ENCODE data around the gene TMEM42.
"Not testable (repeated sequence)": the region's sequence is repeated elsewhere in the genome, so short reads cannot be mapped to it uniquely, and the experiment has no call there.

TMEM42 gene

DNA sequence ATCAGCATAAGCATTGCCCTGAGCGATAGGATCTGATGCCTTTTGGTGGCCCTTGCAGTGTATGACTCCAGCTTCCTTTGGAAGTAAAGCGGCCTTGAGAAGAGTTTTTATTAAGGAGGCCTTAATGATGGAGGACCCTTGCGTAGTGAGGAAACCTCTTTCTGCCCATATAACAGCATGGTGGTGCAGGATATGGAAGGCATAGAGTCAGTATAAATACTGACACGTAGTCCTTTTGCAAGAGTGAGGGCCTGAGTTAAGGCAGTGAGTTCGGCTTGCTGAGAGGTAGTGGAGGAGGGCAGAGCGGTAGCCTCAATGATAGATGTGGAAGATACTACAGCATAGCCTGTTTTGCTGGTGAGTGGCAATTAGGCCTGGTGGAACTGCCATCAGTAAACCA lies 5.0 kb upstream of the TMEM42 start:
- peaks cover 28% of the 10 kb centered on the region for H3K36me3 Mint-ChIP-seq (ENCODE audit: low read depth)
- H3K9me3 Mint-ChIP-seq; H3K4me1 Mint-ChIP-seq (ENCODE audit: low read depth); H3K4me3 Mint-ChIP-seq; H3K27ac Mint-ChIP-seq; DNase-seq; H3K27me3 Mint-ChIP-seq: not testable (repeated sequence)

DNA sequence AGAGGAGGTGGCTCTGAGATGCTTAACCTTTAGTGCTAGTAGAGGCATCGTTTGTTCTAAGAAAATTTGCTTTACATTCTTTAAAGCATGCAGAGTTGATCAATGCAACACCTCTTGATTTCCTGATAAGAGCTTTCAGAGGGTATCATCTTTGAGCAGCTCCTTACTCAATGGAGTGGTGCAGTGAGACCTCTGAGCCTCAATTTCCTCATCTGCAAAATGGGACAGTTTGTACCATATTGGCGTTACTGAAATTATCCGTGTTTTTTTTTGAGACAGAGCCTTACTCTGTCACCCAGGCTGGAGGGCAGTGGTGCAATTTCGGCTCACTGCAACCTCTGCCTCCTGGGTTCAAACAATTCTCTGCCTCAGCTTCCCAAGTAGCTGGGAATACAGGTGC lies 1.6 kb upstream of the TMEM42 start:
- no peak for DNase-seq
- Mint-ChIP-seq H3K27me3 (no peaks in the 10 kb centered on the region), H3K36me3 (ENCODE audit: low read depth) (peaks cover 21% of the 10 kb centered on the region), H3K27ac (no peak overlapping the region), H3K4me3 (no peak overlapping the region), H3K9me3 (no peaks in the 10 kb centered on the region), H3K4me1 (ENCODE audit: low read depth) (peaks cover 32% of the 10 kb centered on the region)

DNA sequence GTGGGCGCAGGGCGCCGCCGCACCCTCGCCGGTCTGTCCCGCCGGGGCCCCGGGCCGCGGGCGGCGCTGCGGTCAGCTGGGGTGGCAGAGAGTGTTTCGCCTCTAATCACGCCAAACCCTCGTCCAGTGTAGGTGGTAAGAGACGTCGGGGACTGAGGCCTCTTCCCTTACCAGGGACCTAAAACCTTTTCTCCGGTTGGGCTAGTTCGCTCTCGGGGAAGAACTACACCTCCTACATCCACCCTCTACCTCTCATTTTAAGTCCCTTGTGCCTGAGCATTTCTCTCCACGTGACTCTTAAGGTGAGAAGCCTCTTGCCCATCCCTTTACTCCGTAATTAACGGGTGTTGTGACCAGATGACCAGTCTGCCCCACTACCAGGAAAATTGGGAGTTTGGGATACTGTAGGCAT lies 520 bp downstream of the TMEM42 start:
- Mint-ChIP-seq H3K4me1 (ENCODE audit: low read depth) (peaks cover 50% of the 10 kb centered on the region), H3K27ac (peak overlapping the region; percentile 85), H3K4me3 (peak overlapping the region; percentile 82), H3K9me3 (no peaks in the 10 kb centered on the region), H3K27me3 (no peaks in the 10 kb centered on the region), H3K36me3 (ENCODE audit: low read depth) (peaks cover 39% of the 10 kb centered on the region)
- no peak for DNase-seq

DNA sequence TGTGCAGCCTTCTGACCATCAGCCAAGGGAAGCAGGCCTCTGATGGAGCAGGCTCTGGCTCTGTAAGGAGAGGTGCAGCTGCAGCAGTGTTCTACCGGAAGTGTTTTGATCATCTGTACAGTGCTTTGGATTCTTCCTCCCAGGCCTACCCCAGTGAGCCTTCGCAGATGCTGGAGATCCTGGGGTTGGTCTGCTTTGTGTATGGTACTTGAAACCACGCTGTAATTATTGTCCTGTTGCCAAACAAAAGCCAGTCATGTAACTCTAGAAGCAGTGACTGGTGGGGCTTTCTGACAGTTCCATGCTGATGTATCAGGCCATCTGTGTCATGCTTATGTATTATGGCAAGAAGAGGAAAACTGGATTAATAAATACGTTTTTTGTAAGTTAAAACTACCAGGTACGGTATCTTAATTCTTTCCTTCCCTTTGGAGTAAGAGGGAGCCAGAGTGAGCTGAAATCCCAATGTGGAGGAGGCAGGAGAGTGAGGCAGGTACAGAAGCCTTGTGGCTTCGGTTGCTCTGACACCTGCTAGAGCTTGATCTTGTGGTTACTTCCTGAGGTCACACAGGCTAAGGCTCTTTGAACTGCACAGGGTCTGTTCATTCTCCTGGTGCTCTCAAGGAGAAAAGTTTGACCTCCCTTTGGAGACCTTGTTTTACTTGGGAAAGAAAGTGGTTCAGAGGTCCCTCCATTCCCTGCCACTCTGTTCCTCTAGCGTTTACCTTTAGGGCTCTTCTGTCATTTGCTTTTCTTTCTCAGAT lies 3.7 kb downstream of the TMEM42 start:
- H3K36me3 Mint-ChIP-seq (ENCODE audit: low read depth): peaks cover 44% of the 10 kb centered on the region
- no peak overlapping the region for H3K4me3 Mint-ChIP-seq
- H3K4me1 Mint-ChIP-seq (ENCODE audit: low read depth): peaks cover 50% of the 10 kb centered on the region
- no peaks in the 10 kb centered on the region for H3K27me3 Mint-ChIP-seq
- no peaks in the 10 kb centered on the region for H3K9me3 Mint-ChIP-seq
- H3K27ac Mint-ChIP-seq: peak overlapping the region; percentile 82
- DNase-seq: no peak

DNA sequence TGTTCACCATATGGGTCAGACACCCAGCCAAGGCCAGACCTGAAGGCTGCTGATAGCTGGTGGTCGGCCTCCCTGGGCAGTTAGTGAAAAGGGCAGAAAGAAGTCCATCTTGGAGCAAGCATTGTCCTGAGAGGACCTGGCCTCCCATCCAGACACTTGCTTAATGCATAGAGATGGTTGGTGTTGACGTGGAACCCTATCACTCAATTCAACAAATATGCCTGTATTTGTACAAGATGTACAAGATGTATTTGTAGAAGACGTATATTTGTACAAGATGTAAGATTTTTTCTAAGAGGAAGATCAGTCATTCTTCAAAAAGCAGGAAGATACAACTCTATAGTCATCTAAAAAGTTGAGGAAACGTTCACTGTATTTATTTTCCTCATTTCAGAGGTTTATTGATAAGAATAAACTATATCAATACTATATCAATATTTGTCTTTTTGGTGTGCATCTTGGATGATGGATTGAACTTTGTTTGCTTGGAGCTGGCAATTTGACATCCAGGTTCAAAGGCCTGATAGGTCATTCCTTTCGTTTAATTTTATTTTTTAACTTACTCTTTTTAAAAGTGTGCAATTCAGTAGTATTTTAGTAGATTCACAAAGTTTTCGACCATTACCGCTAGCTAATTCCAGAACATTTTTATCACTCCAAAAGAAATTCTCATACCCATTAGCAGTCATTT lies 5.9 kb downstream of the TMEM42 start:
- Mint-ChIP-seq H3K27me3 (no peaks in the 10 kb centered on the region), H3K9me3 (no peaks in the 10 kb centered on the region), H3K36me3 (ENCODE audit: low read depth) (peaks cover 39% of the 10 kb centered on the region), H3K4me3 (no peak overlapping the region), H3K27ac (peak overlapping the region; percentile 47), H3K4me1 (ENCODE audit: low read depth) (peaks cover 42% of the 10 kb centered on the region)
- no peak for DNase-seq

DNA sequence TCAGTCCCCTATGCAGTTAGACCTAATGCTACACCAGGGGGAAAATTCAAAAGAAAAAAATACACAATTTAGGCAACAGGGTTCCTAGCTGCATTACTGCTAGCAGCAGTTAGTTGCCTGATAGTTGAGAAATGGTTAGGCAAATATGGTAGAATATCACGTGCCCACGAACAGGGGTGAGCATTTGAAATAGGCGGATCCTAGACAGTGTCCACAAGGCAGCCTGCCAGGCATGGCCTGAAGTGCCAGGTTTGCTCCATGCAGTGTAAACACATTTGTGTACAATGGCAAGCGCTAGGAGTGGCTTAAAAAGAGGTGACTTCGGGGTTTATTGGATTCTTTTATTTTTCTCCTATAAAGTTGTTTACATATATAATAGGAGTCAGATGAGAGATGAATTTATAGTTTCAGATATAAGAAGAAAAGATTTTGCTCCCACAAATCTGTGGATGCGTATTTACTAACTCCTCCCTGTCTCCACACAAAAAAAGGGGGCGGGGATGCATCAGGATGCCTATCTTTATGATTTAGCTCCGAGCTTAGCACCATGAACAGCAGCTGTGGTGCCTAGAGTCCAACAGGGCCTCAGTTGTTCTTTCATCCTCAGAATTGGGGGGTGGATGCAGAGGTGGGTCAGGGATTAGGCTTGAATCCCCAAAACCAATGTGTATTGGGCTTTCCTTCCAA lies 8.8 kb downstream of the TMEM42 start:
- H3K27ac Mint-ChIP-seq: no peak overlapping the region
- DNase-seq: no peak
- H3K4me3 Mint-ChIP-seq: no peak overlapping the region
- no peaks in the 10 kb centered on the region for H3K9me3 Mint-ChIP-seq
- no peaks in the 10 kb centered on the region for H3K27me3 Mint-ChIP-seq
- H3K36me3 Mint-ChIP-seq (ENCODE audit: low read depth): peaks cover 20% of the 10 kb centered on the region
- H3K4me1 Mint-ChIP-seq (ENCODE audit: low read depth): peaks cover 15% of the 10 kb centered on the region

DNA sequence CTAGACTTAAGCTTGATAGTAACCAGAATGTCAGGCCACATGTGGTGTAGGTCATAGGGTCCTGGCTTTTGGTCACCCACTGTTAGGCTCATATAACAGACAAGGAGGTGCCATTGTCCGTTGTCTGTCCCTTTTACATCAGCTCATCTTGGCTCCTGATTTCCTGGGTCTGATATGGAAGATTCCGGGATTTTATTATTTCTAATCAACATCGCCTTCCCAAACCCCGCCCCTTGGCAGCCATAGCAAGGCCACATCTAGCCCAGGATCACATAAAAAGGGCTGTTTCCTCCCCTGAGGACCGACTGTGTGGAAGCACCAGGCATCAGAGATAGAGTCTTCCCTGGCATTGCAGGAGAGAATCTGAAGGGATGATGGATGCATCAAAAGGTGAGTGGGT lies 12.6 kb downstream of the TMEM42 start, which contains the start of gene TGM4:
TSS of gene TGM4 (plus strand) at position 301 of the 400 bp plus-strand sequence. CDS start at position 372, 71 bp downstream.
- H3K4me3 Mint-ChIP-seq: no peak within 1 kb of the TSS
- DNase-seq: no peak
- H3K36me3 Mint-ChIP-seq (ENCODE audit: low read depth): no peaks in the 10 kb centered on the region
- H3K27me3 Mint-ChIP-seq: peaks cover 3% of the 10 kb centered on the region
- H3K9me3 Mint-ChIP-seq: no peaks in the 10 kb centered on the region
- H3K4me1 Mint-ChIP-seq (ENCODE audit: low read depth): no peaks in the 10 kb centered on the region
- no peak within 1 kb of the TSS for H3K27ac Mint-ChIP-seq

DNA sequence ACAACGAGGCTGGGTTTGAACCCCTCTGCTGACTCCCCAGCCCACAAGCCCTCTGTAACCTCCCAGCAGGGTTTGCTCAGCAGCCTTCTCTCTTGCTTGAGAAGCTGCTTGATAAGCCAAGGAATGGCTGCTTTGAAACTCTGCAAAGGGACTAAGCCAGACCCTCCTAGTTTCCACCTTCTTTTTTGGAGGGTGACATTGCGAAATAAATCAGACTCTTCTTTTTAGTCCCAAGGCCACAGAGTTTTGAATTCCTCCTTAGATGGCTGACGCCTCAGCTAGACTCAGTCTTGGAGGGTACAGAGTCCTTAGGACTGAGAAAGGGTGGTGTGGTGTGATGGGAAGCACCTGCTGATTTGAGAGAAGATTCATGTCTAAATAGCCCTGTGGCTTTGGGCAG lies 13.9 kb downstream of the TMEM42 start:
- H3K27me3 Mint-ChIP-seq: peaks cover 3% of the 10 kb centered on the region
- H3K9me3 Mint-ChIP-seq: no peaks in the 10 kb centered on the region

DNA sequence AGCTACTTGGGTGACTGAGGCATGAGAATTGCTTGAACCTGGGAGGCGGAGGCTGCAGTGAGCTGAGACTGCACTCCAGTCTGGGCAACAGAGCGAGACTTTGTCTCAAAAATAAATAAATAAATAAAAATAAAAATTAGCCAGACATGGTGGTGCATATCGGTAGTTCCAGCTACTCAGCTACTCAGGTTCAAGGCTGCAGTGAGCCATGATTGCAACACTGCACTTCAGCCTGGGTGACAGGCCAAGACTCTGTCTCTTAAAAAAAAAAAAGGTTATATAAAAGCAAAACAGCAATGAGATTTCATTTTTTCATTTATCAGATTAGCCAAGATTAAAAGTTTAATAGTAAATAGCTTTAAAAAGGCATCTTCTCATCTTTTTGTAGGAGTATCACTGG lies 15.6 kb downstream of the TMEM42 start:
- H3K9me3 Mint-ChIP-seq: no peaks in the 10 kb centered on the region
- no peak overlapping the region for H3K4me3 Mint-ChIP-seq
- no peak overlapping the region for H3K27ac Mint-ChIP-seq
- H3K27me3 Mint-ChIP-seq: peaks cover 4% of the 10 kb centered on the region
- H3K36me3 Mint-ChIP-seq (ENCODE audit: low read depth): no peaks in the 10 kb centered on the region
- H3K4me1 Mint-ChIP-seq (ENCODE audit: low read depth): no peaks in the 10 kb centered on the region
- no peak for DNase-seq

More for the DNA sequence above, 13.9 kb downstream of the TMEM42 start:
- Mint-ChIP-seq H3K4me1 (ENCODE audit: low read depth) (no peaks in the 10 kb centered on the region), H3K4me3 (no peak overlapping the region), H3K36me3 (ENCODE audit: low read depth) (no peaks in the 10 kb centered on the region), H3K27ac (no peak overlapping the region)
- no peak for DNase-seq

DNA sequence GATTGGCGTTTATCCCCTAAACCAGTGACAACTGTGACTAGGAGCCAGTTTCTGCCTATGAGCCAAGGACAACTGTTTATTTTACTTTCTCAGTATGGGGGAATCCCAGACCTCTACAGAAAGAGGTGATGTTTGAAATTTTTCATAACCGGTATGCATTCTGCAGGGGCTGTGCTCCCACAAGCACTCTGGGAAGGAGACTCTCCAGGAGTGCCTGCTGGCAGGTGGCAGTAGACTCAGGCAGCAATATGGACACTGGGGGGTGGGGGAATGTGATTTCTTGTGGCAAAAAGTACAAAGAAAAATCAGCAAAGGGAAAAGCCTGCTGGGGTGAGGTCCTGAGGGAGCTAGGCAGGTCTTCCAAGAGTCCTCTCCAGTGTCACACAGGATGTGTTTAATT lies 18.6 kb downstream of the TMEM42 start:
- Mint-ChIP-seq H3K4me1 (ENCODE audit: low read depth) (no peaks in the 10 kb centered on the region), H3K36me3 (ENCODE audit: low read depth) (no peaks in the 10 kb centered on the region), H3K27me3 (peaks cover 13% of the 10 kb centered on the region), H3K9me3 (no peaks in the 10 kb centered on the region), H3K27ac (no peak overlapping the region), H3K4me3 (no peak overlapping the region)
- DNase-seq: no peak

DNA sequence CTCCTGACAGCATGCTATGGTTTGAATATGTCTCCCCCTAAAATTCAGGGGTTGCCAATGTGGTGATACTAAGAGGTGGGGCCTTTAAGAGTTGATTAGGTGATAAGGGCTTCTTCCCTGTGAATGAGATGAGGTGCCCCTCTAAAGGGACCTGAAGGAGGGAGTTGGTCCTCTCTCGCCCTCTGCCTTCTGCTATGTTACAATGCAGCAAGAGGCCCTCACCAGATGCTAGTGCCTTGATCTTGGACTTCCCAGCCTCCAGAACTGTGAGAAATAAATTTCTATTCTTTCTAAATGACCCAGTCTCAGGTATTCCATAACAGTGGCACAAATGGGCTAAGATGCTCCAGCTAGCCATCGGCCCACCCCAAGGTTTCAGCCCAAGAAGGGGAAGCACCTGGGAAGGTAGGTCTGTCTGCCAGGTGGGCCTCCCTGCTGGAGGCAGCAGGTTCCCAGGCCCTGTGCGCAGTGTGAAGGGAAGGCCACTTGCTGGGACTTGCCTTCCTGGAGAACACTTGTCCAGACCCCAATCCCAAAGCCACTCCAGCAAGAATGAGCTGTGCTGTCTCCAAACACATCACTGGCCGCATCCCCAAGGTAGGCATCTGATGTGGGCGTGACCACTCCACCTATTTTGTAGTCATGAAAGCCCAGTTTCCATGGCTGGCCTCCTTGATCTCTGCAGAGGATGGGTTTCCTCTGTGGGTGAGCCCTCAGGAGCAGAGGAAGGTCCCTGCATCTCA lies 21.7 kb downstream of the TMEM42 start:
- peaks cover 22% of the 10 kb centered on the region for H3K27me3 Mint-ChIP-seq
- H3K9me3 Mint-ChIP-seq: no peaks in the 10 kb centered on the region
- no peak for DNase-seq
- no peaks in the 10 kb centered on the region for H3K36me3 Mint-ChIP-seq (ENCODE audit: low read depth)
- H3K27ac Mint-ChIP-seq: no peak overlapping the region
- no peaks in the 10 kb centered on the region for H3K4me1 Mint-ChIP-seq (ENCODE audit: low read depth)
- no peak overlapping the region for H3K4me3 Mint-ChIP-seq

DNA sequence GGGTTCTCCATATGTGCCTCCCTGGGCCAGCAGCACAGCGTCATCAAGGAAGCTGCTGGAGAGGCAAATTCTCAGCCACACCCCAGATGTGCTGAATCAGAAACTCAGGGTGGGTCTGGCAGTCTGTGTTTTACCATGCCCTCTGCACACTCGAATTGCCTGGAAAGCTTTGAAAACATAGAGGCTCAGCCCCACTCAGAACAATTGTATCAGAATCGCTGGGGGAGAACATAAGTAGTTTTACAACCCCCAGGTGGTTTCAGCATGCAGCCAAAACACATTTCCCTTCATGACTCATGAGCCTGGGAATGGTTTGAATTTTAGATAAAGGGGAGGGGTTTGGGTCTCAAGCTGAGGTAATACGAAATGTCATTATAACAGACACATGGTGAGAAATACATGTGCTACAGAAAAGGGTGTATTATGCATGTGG lies 22.3 kb downstream of the TMEM42 start:
- Mint-ChIP-seq H3K4me1 (ENCODE audit: low read depth) (no peaks in the 10 kb centered on the region), H3K4me3 (no peak overlapping the region), H3K27ac (no peak overlapping the region), H3K9me3 (no peaks in the 10 kb centered on the region), H3K27me3 (peaks cover 22% of the 10 kb centered on the region), H3K36me3 (ENCODE audit: low read depth) (no peaks in the 10 kb centered on the region)
- DNase-seq: no peak

DNA sequence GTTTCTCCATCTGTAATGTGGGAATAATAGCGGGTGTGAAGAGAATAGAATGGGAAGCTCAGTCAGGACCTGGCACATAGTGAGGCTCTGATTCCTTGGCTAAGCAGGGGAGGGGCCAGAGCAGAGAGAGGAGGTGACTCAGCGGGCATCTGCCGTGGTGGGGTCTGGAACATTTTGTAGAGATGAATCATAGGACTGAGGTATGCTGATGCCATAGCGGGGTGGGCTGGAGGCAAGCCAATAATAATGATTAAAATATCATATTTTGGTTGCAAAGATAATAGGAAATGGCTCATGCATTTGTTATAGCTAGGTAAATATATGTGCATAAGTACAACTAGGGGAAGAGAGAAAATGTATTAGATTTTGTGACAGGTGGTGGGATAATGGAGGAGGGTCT lies 23.9 kb downstream of the TMEM42 start:
- no peak overlapping the region for H3K27ac Mint-ChIP-seq
- H3K27me3 Mint-ChIP-seq: peaks cover 22% of the 10 kb centered on the region
- no peaks in the 10 kb centered on the region for H3K36me3 Mint-ChIP-seq (ENCODE audit: low read depth)
- H3K4me3 Mint-ChIP-seq: no peak overlapping the region
- H3K9me3 Mint-ChIP-seq: no peaks in the 10 kb centered on the region
- no peak for DNase-seq
- no peaks in the 10 kb centered on the region for H3K4me1 Mint-ChIP-seq (ENCODE audit: low read depth)

DNA sequence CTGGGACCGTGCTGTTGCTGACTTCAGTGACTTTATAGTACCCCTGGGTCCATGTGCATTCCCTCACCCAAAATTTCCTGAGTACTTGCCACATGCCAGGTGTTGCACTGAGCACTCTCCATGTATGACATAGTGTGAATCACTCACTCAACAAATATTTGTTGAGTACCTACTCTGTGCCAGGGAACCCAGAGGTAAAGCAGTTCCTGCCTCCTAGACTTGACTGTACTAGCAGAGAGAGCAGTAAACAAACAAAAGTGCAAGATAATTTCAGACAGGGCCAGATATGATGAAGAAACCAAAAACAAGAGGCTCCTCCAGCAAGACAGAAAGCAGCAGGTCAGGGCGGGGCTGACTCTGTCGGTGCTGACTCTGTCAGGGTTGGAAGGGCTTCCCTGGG lies 24.8 kb downstream of the TMEM42 start:
- no peaks in the 10 kb centered on the region for H3K36me3 Mint-ChIP-seq (ENCODE audit: low read depth)
- no peak overlapping the region for H3K4me3 Mint-ChIP-seq
- no peaks in the 10 kb centered on the region for H3K4me1 Mint-ChIP-seq (ENCODE audit: low read depth)
- H3K27ac Mint-ChIP-seq: no peak overlapping the region
- no peak for DNase-seq
- peaks cover 22% of the 10 kb centered on the region for H3K27me3 Mint-ChIP-seq
- H3K9me3 Mint-ChIP-seq: no peaks in the 10 kb centered on the region
